Ishikawa (cell line): ENCODE data around the gene CNPY3.

Experiments
- CEBPB ChIP-seq: IDR thresholded peaks from 2 replicates; pipeline ENCODE4 v1.6.1; 2012
- CREB1 ChIP-seq: IDR thresholded peaks from 2 replicates; pipeline ENCODE4 v1.6.1; 2012; ENCODE audit warnings: low read depth
- EGR1 ChIP-seq: IDR thresholded peaks from 2 replicates; pipeline ENCODE4 v1.6.1; 2012
- MAX ChIP-seq: IDR thresholded peaks from 2 replicates; pipeline ENCODE4 v1.6.1; 2012
- RAD21 ChIP-seq: IDR thresholded peaks from 2 replicates; pipeline ENCODE4 v1.6.1; 2012; ENCODE audit warnings: low read depth
- TAF1 ChIP-seq: IDR thresholded peaks from 2 replicates; pipeline ENCODE4 v1.6.1; 2012; ENCODE audit warnings: low read depth, mild to moderate bottlenecking
- TEAD4 ChIP-seq: IDR thresholded peaks from 2 replicates; pipeline ENCODE4 v1.6.1; 2012
- USF1 ChIP-seq: IDR thresholded peaks from 2 replicates; pipeline ENCODE4 v1.6.1; 2012
- YY1 ChIP-seq: IDR thresholded peaks from 2 replicates; pipeline ENCODE4 v1.6.1; 2012; ENCODE audit warnings: low read depth
- TF ChIP-seq, protein P1 (sequence below): IDR thresholded peaks from 2 replicates; pipeline ENCODE4 v1.6.1; 2012; ENCODE audit warnings: low read depth, mild to moderate bottlenecking

GRCh38 chr6:42911171-42912021, 17.9 kb upstream of the CNPY3 start:
- TF ChIP-seq MAX = no peak
- no peak for TF ChIP-seq YY1
- TF ChIP-seq CREB1 = no peak
- no peak for TF ChIP-seq TEAD4
- no peak for TF ChIP-seq CEBPB
- no peak for TF ChIP-seq TAF1
- TF ChIP-seq EGR1 = no peak
- TF ChIP-seq, protein P1, sequence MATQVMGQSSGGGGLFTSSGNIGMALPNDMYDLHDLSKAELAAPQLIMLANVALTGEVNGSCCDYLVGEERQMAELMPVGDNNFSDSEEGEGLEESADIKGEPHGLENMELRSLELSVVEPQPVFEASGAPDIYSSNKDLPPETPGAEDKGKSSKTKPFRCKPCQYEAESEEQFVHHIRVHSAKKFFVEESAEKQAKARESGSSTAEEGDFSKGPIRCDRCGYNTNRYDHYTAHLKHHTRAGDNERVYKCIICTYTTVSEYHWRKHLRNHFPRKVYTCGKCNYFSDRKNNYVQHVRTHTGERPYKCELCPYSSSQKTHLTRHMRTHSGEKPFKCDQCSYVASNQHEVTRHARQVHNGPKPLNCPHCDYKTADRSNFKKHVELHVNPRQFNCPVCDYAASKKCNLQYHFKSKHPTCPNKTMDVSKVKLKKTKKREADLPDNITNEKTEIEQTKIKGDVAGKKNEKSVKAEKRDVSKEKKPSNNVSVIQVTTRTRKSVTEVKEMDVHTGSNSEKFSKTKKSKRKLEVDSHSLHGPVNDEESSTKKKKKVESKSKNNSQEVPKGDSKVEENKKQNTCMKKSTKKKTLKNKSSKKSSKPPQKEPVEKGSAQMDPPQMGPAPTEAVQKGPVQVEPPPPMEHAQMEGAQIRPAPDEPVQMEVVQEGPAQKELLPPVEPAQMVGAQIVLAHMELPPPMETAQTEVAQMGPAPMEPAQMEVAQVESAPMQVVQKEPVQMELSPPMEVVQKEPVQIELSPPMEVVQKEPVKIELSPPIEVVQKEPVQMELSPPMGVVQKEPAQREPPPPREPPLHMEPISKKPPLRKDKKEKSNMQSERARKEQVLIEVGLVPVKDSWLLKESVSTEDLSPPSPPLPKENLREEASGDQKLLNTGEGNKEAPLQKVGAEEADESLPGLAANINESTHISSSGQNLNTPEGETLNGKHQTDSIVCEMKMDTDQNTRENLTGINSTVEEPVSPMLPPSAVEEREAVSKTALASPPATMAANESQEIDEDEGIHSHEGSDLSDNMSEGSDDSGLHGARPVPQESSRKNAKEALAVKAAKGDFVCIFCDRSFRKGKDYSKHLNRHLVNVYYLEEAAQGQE = no peak
- TF ChIP-seq USF1 = no peak
- TF ChIP-seq RAD21 = no peak
